ENCODE measurements around the gene PTMS.

DNA sequence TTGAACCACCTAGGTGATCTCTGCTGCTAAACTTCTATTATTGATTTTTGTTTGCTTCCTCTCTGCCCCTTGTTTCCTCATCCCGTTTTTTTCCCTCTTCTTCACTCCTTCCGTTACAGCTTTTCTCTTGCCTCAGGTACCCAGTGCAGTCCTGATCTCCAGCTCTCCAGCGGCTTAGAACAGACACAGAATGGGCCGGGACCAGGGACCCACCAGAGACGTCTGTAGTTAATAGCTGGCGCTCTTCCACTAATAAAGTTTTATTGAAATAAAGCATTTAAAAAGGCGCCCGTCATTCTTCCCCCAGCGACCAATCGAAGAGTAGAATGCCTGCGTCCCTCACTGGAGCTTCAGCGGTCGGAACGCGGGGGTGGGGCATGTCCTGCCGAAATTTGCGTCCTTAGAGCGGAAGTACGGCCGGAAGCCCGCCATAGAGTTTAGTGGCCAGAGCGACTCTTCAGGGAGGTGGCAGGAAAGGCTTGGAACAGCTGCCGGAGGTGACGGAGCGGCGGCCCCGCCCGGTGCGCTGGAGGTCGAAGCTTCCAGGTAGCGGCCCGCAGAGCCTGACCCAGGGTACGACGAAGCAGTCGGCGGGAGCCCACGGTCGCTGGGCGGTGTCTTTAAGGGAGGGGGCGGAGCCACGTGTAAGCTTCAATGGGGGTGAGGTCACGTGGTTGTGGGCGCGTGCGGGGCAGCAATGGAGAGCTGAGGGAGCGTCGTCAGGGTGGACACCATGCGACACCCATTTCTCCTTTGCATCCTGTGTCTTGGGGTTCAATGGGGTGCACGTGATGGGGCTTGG, 42.4 kb upstream of the PTMS start, which contains the start of gene COPS7A:
- TF ChIP-seq, protein P1, sequence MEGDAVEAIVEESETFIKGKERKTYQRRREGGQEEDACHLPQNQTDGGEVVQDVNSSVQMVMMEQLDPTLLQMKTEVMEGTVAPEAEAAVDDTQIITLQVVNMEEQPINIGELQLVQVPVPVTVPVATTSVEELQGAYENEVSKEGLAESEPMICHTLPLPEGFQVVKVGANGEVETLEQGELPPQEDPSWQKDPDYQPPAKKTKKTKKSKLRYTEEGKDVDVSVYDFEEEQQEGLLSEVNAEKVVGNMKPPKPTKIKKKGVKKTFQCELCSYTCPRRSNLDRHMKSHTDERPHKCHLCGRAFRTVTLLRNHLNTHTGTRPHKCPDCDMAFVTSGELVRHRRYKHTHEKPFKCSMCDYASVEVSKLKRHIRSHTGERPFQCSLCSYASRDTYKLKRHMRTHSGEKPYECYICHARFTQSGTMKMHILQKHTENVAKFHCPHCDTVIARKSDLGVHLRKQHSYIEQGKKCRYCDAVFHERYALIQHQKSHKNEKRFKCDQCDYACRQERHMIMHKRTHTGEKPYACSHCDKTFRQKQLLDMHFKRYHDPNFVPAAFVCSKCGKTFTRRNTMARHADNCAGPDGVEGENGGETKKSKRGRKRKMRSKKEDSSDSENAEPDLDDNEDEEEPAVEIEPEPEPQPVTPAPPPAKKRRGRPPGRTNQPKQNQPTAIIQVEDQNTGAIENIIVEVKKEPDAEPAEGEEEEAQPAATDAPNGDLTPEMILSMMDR (IDR thresholded peaks at IDR 0.05), result no peak
- TF ChIP-seq, protein P2, sequence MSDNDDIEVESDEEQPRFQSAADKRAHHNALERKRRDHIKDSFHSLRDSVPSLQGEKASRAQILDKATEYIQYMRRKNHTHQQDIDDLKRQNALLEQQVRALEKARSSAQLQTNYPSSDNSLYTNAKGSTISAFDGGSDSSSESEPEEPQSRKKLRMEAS (CRISPR knock-in tag; IDR thresholded peaks at IDR 0.05), result peak; percentile 99

All from WTC11 (cell line).